HEK293 (cell line): ENCODE measurements around the gene BAG5.

Source experiments
- ELK4 ChIP-seq: IDR thresholded peaks from 2 replicates; pipeline ENCODE4 v1.6.1; 2011; ENCODE audit warnings: mild to moderate bottlenecking, low read depth, low read length, borderline replicate concordance
- GLI4 ChIP-seq: fragments of 450-650 bp; formaldehyde crosslinking; IDR thresholded peaks from 2 replicates; pipeline ENCODE4 v1.5.1; 2016; ENCODE audit warnings: missing biosample characterization, missing genetic modification characterization
- MZF1 ChIP-seq: fragments of 450-650 bp; formaldehyde crosslinking; IDR thresholded peaks from 2 replicates; pipeline ENCODE4 v1.5.1; 2017; ENCODE audit warnings: missing biosample characterization, missing genetic modification characterization, borderline replicate concordance
- SCRT1 ChIP-seq: fragments of 450-650 bp; formaldehyde crosslinking; IDR thresholded peaks from 2 replicates; pipeline ENCODE4 v1.5.1; 2016; ENCODE audit warnings: missing biosample characterization, missing genetic modification characterization, borderline replicate concordance
- SETDB1 ChIP-seq: IDR thresholded peaks from one replicate; pipeline ENCODE4 v1.6.1; 2017; ENCODE audit warnings: mild to moderate bottlenecking, low read length, moderate library complexity, mixed read lengths; ENCODE audit not compliant: insufficient read length
- TRIM28 ChIP-seq: IDR thresholded peaks from 2 replicates; pipeline ENCODE4 v1.6.1; 2011; ENCODE audit warnings: low read length, control low read depth, borderline replicate concordance
- WT1 ChIP-seq: fragments of 450-650 bp; formaldehyde crosslinking; IDR thresholded peaks from 2 replicates; pipeline ENCODE4 v1.5.1; 2016; ENCODE audit warnings: missing biosample characterization, missing genetic modification characterization
- ZBTB7A ChIP-seq: fragments of 450-650 bp; formaldehyde crosslinking; IDR thresholded peaks from 2 replicates; pipeline ENCODE4 v1.5.1; 2016; ENCODE audit warnings: low read depth, missing biosample characterization, missing genetic modification characterization
- ZEB2 ChIP-seq: fragments of 450-650 bp; formaldehyde crosslinking; IDR thresholded peaks from 2 replicates; pipeline ENCODE4 v1.5.1; 2016; ENCODE audit warnings: missing biosample characterization, missing genetic modification characterization
- ZNF146 ChIP-seq: fragments of 450-650 bp; formaldehyde crosslinking; IDR thresholded peaks from 2 replicates; pipeline ENCODE4 v1.5.1; 2016; ENCODE audit warnings: missing biosample characterization, missing genetic modification characterization
- ZNF169 ChIP-seq: fragments of 450-650 bp; formaldehyde crosslinking; IDR thresholded peaks from 2 replicates; pipeline ENCODE4 v1.5.1; 2016; ENCODE audit warnings: missing biosample characterization, missing genetic modification characterization
- ZNF19 ChIP-seq: fragments of 450-650 bp; formaldehyde crosslinking; IDR thresholded peaks from 2 replicates; pipeline ENCODE4; 2016; ENCODE audit warnings: missing biosample characterization, missing genetic modification characterization, low read depth
- ZNF221 ChIP-seq: fragments of 450-650 bp; formaldehyde crosslinking; IDR thresholded peaks from 2 replicates; pipeline ENCODE4 v1.5.1; 2017; ENCODE audit warnings: missing biosample characterization, missing genetic modification characterization, borderline replicate concordance
- ZNF239 ChIP-seq: fragments of 450-650 bp; formaldehyde crosslinking; IDR thresholded peaks from 2 replicates; pipeline ENCODE4 v1.5.1; 2016; ENCODE audit warnings: missing biosample characterization, missing genetic modification characterization
- ZNF274 ChIP-seq, 2 experiments: fragments of 200-500 bp in 1 of 2; fragments of 450-650 bp in 1 of 2; sonication (Bioruptor generic) in 1 of 2; formaldehyde crosslinking in 1 of 2; IDR thresholded peaks; 2 replicates each; pipeline versions ENCODE4 v1.5.1 to v1.6.1; 2014 to 2016; ENCODE audit warnings: borderline replicate concordance in 1 of 2, inconsistent platforms in 1 of 2, low read length in 1 of 2, missing biosample characterization in 1 of 2, missing genetic modification characterization in 1 of 2
- ZNF366 ChIP-seq: fragments of 450-650 bp; formaldehyde crosslinking; conservative IDR thresholded peaks from 2 replicates; pipeline ENCODE4 v1.5.1; 2016; ENCODE audit warnings: missing biosample characterization, missing genetic modification characterization
- ZNF391 ChIP-seq: fragments of 450-650 bp; formaldehyde crosslinking; IDR thresholded peaks from 2 replicates; pipeline ENCODE4 v1.5.1; 2016; ENCODE audit warnings: low read depth, missing biosample characterization, missing genetic modification characterization, borderline replicate concordance
- ZNF416 ChIP-seq: fragments of 450-650 bp; formaldehyde crosslinking; IDR thresholded peaks from 2 replicates; pipeline ENCODE4 v1.5.1; 2016; ENCODE audit warnings: missing biosample characterization, missing genetic modification characterization
- ZNF423 ChIP-seq: fragments of 450-650 bp; formaldehyde crosslinking; IDR thresholded peaks from 2 replicates; pipeline ENCODE4 v1.5.1; 2016; ENCODE audit warnings: missing biosample characterization, missing genetic modification characterization
- ZNF510 ChIP-seq: fragments of 450-650 bp; formaldehyde crosslinking; IDR thresholded peaks from 2 replicates; pipeline ENCODE4 v1.5.1; 2018; ENCODE audit warnings: mild to moderate bottlenecking, missing genetic modification characterization, missing biosample characterization; ENCODE audit not compliant: insufficient replicate concordance
- ZNF571 ChIP-seq: fragments of 450-650 bp; formaldehyde crosslinking; IDR thresholded peaks from 2 replicates; pipeline ENCODE4 v1.5.0; 2017; ENCODE audit warnings: missing biosample characterization, missing genetic modification characterization
- ZNF701 ChIP-seq: fragments of 450-650 bp; formaldehyde crosslinking; IDR thresholded peaks from 2 replicates; pipeline ENCODE4 v1.5.1; 2016; ENCODE audit warnings: missing biosample characterization, missing genetic modification characterization
- ZNF768 ChIP-seq: fragments of 450-650 bp; formaldehyde crosslinking; IDR thresholded peaks from 2 replicates; pipeline ENCODE4 v1.5.1; 2018; ENCODE audit warnings: missing biosample characterization, mild to moderate bottlenecking, missing genetic modification characterization
- ZNF776 ChIP-seq: fragments of 450-650 bp; formaldehyde crosslinking; IDR thresholded peaks from 2 replicates; pipeline ENCODE4 v1.5.0; 2017; ENCODE audit warnings: missing biosample characterization, missing genetic modification characterization, borderline replicate concordance
- TF ChIP-seq, protein P1 (sequence below): fragments of 450-650 bp; formaldehyde crosslinking; IDR thresholded peaks from 2 replicates; pipeline ENCODE4 v1.5.1; 2016; ENCODE audit warnings: missing biosample characterization, missing genetic modification characterization
- TF ChIP-seq, protein P2 (sequence below): fragments of 450-650 bp; IDR thresholded peaks from 2 replicates; pipeline ENCODE4 v1.5.1; 2018; ENCODE audit warnings: missing biosample characterization, missing genetic modification characterization
- TF ChIP-seq, protein P3 (sequence below): fragments of 450-650 bp; formaldehyde crosslinking; IDR thresholded peaks from 2 replicates; pipeline ENCODE4 v1.5.1; 2016; ENCODE audit warnings: missing biosample characterization, missing genetic modification characterization
- TF ChIP-seq, protein P4 (sequence below): fragments of 450-650 bp; formaldehyde crosslinking; IDR thresholded peaks from 2 replicates; pipeline ENCODE4 v1.5.1; 2016; ENCODE audit warnings: missing biosample characterization, missing genetic modification characterization
- TF ChIP-seq, protein P5 (sequence below): fragments of 450-650 bp; formaldehyde crosslinking; IDR thresholded peaks from 2 replicates; pipeline ENCODE4 v1.5.1; 2017; ENCODE audit warnings: missing biosample characterization, missing genetic modification characterization

Gene BAG5

DNA sequence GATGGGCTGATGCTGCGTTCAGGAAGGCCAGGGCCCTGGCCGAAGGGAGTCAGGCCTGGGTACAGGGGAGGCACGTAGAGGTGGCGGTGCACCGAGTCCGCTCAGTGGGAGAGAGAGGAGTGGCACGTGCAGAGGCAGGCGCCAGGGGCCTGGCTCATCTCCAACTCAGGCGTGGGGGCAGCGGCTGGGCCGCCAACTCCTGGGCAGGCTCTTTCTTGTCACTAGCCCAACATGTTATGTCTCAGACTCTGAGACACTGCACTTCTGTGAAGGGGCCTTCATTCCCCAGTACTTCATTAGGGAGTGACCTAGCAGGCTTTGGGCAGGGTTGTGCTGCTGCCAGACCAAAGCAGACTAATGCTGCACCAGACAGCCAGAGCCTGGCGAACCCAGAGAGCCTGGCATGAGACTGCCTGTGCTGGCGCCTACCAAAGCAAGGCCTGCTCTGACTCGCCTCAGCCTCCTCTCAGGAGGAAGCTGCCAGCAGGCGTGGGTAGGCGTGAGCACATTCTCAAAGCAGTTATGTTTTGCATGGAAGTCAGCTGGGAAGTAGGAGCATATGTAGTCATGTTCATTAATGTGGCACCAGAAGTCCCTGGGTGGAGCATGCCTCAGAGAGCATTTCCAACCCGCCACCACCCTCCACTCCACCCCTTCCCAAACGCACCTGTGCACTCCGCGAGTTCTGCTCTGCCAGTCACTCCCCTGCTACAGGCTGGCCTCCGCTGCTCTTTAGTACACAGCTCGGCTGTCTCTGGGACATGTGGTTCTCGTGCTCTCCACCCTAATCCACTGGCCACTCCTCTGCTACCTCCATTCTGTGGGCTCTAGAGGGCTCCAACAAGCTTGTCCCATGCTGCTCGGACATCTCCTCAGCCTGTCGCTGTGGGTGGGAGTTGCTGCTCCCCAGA lies 49.5 kb downstream of the BAG5 start (continued):
- TF ChIP-seq, protein P1, sequence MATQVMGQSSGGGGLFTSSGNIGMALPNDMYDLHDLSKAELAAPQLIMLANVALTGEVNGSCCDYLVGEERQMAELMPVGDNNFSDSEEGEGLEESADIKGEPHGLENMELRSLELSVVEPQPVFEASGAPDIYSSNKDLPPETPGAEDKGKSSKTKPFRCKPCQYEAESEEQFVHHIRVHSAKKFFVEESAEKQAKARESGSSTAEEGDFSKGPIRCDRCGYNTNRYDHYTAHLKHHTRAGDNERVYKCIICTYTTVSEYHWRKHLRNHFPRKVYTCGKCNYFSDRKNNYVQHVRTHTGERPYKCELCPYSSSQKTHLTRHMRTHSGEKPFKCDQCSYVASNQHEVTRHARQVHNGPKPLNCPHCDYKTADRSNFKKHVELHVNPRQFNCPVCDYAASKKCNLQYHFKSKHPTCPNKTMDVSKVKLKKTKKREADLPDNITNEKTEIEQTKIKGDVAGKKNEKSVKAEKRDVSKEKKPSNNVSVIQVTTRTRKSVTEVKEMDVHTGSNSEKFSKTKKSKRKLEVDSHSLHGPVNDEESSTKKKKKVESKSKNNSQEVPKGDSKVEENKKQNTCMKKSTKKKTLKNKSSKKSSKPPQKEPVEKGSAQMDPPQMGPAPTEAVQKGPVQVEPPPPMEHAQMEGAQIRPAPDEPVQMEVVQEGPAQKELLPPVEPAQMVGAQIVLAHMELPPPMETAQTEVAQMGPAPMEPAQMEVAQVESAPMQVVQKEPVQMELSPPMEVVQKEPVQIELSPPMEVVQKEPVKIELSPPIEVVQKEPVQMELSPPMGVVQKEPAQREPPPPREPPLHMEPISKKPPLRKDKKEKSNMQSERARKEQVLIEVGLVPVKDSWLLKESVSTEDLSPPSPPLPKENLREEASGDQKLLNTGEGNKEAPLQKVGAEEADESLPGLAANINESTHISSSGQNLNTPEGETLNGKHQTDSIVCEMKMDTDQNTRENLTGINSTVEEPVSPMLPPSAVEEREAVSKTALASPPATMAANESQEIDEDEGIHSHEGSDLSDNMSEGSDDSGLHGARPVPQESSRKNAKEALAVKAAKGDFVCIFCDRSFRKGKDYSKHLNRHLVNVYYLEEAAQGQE: no peak
- TF ChIP-seq ZEB2 (tag by site-specific recombination) (no peak), SCRT1 (peak; percentile 75; the same call in 1 of the 2 replicates), SETDB1 (no peak), WT1 (tag by site-specific recombination) (peak; percentile 61), GLI4 (tag by site-specific recombination) (no peak), TRIM28 (no peak), ZNF701 (tag by site-specific recombination) (no peak), ZNF768 (tag by site-specific recombination) (no peak), ZNF776 (no peak), ZNF274 (IDR thresholded peaks at IDR 0.05; ENCODE audit: low read length) (no peak), ZNF274 (tag by site-specific recombination; IDR thresholded peaks at IDR 0.05; ENCODE audit: borderline replicate concordance) (no peak), ZNF19 (tag by site-specific recombination) (no peak), ZNF146 (tag by site-specific recombination) (no peak), ZNF221 (no peak), ZNF391 (tag by site-specific recombination) (no peak), ZNF510 (tag by site-specific recombination) (no peak), ZNF239 (tag by site-specific recombination) (no peak), ELK4 (no peak), ZBTB7A (no peak), ZNF416 (no peak), ZNF169 (tag by site-specific recombination) (no peak), ZNF423 (tag by site-specific recombination) (peak; percentile 29; the same call in 1 of the 2 replicates), ZNF366 (tag by site-specific recombination) (no peak), ZNF571 (no peak), MZF1 (no peak)
- TF ChIP-seq, protein P2, sequence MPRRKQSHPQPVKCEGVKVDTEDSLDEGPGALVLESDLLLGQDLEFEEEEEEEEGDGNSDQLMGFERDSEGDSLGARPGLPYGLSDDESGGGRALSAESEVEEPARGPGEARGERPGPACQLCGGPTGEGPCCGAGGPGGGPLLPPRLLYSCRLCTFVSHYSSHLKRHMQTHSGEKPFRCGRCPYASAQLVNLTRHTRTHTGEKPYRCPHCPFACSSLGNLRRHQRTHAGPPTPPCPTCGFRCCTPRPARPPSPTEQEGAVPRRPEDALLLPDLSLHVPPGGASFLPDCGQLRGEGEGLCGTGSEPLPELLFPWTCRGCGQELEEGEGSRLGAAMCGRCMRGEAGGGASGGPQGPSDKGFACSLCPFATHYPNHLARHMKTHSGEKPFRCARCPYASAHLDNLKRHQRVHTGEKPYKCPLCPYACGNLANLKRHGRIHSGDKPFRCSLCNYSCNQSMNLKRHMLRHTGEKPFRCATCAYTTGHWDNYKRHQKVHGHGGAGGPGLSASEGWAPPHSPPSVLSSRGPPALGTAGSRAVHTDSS: no peak
- TF ChIP-seq, protein P3, sequence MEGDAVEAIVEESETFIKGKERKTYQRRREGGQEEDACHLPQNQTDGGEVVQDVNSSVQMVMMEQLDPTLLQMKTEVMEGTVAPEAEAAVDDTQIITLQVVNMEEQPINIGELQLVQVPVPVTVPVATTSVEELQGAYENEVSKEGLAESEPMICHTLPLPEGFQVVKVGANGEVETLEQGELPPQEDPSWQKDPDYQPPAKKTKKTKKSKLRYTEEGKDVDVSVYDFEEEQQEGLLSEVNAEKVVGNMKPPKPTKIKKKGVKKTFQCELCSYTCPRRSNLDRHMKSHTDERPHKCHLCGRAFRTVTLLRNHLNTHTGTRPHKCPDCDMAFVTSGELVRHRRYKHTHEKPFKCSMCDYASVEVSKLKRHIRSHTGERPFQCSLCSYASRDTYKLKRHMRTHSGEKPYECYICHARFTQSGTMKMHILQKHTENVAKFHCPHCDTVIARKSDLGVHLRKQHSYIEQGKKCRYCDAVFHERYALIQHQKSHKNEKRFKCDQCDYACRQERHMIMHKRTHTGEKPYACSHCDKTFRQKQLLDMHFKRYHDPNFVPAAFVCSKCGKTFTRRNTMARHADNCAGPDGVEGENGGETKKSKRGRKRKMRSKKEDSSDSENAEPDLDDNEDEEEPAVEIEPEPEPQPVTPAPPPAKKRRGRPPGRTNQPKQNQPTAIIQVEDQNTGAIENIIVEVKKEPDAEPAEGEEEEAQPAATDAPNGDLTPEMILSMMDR: no peak; the same call in 1 of the 2 replicates
- TF ChIP-seq, protein P4, sequence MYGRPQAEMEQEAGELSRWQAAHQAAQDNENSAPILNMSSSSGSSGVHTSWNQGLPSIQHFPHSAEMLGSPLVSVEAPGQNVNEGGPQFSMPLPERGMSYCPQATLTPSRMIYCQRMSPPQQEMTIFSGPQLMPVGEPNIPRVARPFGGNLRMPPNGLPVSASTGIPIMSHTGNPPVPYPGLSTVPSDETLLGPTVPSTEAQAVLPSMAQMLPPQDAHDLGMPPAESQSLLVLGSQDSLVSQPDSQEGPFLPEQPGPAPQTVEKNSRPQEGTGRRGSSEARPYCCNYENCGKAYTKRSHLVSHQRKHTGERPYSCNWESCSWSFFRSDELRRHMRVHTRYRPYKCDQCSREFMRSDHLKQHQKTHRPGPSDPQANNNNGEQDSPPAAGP: peak; percentile 84
- TF ChIP-seq, protein P5, sequence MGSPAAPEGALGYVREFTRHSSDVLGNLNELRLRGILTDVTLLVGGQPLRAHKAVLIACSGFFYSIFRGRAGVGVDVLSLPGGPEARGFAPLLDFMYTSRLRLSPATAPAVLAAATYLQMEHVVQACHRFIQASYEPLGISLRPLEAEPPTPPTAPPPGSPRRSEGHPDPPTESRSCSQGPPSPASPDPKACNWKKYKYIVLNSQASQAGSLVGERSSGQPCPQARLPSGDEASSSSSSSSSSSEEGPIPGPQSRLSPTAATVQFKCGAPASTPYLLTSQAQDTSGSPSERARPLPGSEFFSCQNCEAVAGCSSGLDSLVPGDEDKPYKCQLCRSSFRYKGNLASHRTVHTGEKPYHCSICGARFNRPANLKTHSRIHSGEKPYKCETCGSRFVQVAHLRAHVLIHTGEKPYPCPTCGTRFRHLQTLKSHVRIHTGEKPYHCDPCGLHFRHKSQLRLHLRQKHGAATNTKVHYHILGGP: no peak
